IMR-90 (cell line): ENCODE results near the gene MCM5.

Source experiments
- CTCF ChIP-seq: conservative IDR thresholded peaks from 2 replicates; pipeline ENCODE4 v1.5.1; 2012; ENCODE audit warnings: mild to moderate bottlenecking, low read depth, low read length, improper control_type of control experiment
- POLR2A ChIP-seq: IDR thresholded peaks from 2 replicates; pipeline ENCODE4 v1.6.1; 2012; ENCODE audit warnings: mild to moderate bottlenecking, low read depth, low read length
- RFX5 ChIP-seq: IDR thresholded peaks from 2 replicates; pipeline ENCODE4 v1.8.0; 2012; ENCODE audit warnings: low read depth, mild to moderate bottlenecking, low read length, moderate library complexity
- TF ChIP-seq, protein P1 (sequence below): fragments of 150-350 bp; IDR thresholded peaks from 2 replicates; pipeline ENCODE4 v1.6.1; 2016; ENCODE audit warnings: low read depth, mild to moderate bottlenecking, low read length, moderate library complexity, borderline replicate concordance

DNA sequence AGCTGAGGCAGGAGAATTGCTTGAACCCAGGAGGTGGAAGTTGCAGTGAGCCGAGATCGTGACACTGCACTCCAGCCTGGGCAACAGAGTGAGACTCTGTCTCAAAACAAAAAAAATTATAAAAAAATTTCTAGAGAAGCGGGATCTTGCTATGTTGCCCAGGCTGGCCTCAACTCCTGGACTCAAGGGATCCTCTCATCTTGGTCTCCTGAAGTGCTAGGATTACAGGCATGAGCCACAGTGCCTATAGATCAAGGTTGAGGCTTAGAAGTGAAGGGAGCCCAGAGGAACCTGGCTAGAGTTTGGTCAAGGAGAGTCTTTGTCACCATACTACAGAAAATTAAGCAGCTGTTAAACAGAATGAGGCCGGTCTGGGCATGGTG is 1.4 kb upstream of the MCM5 start:
- TF ChIP-seq CTCF (no peak), POLR2A (no peak), RFX5 (no peak)
- TF ChIP-seq, protein P1, sequence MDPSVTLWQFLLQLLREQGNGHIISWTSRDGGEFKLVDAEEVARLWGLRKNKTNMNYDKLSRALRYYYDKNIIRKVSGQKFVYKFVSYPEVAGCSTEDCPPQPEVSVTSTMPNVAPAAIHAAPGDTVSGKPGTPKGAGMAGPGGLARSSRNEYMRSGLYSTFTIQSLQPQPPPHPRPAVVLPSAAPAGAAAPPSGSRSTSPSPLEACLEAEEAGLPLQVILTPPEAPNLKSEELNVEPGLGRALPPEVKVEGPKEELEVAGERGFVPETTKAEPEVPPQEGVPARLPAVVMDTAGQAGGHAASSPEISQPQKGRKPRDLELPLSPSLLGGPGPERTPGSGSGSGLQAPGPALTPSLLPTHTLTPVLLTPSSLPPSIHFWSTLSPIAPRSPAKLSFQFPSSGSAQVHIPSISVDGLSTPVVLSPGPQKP, result no peak
